ENCODE measurements around the gene SH2D2A. TPM values are rescaled to one million over a fixed set of nuclear protein-coding genes. Genes with fewer than 3 reads are reported as not detected.

Gene SH2D2A
- total RNA-seq, 4 donors from 2014 or later: 2.7 to 13.5 (median 6.5) TPM; not detected in 1

GRCh38 chr1:156844102-156844501 is 27.5 kb upstream of the SH2D2A start:
- no peaks in the 10 kb centered on the region for H3K9me3 ChIP-seq
- peaks cover 0 to 11% (median 1%) of the 10 kb centered on the region in 4 donors for H3K4me1 ChIP-seq
- no peak overlapping the region for H3K4me3 ChIP-seq
- peaks cover 0 to 14% of the 10 kb centered on the region in 2 donors for H3K27me3 ChIP-seq
- H3K27ac ChIP-seq: no peak overlapping the region
- no peaks in the 10 kb centered on the region for H3K36me3 ChIP-seq
- DNase-seq: no peak
- TF ChIP-seq CTCF (IDR thresholded peaks at IDR 0.05): no peak
- no peak for TF ChIP-seq POLR2A (IDR thresholded peaks at IDR 0.05)

GRCh38 chr1:156842618-156843300 is 26.1 kb upstream of the SH2D2A start:
- no peak overlapping the region for H3K4me3 ChIP-seq
- H3K4me1 ChIP-seq: peaks cover 0 to 11% (median 0%) of the 10 kb centered on the region in 4 donors
- no peak for DNase-seq
- H3K36me3 ChIP-seq: no peaks in the 10 kb centered on the region
- no peaks in the 10 kb centered on the region for H3K9me3 ChIP-seq
- peaks cover 0 to 14% of the 10 kb centered on the region in 2 donors for H3K27me3 ChIP-seq
- no peak overlapping the region for H3K27ac ChIP-seq
- TF ChIP-seq CTCF (IDR thresholded peaks at IDR 0.05) (no peak), POLR2A (IDR thresholded peaks at IDR 0.05) (no peak)

GRCh38 chr1:156841295-156841855 is 24.7 kb upstream of the SH2D2A start:
- no peak for DNase-seq
- H3K9me3 ChIP-seq: no peaks in the 10 kb centered on the region
- no peak overlapping the region for H3K27ac ChIP-seq
- H3K4me3 ChIP-seq: no peak overlapping the region
- no peaks in the 10 kb centered on the region for H3K36me3 ChIP-seq
- H3K4me1 ChIP-seq: peaks cover 0 to 11% (median 0%) of the 10 kb centered on the region in 4 donors
- peaks cover 0 to 14% of the 10 kb centered on the region in 2 donors for H3K27me3 ChIP-seq
- no peak for TF ChIP-seq POLR2A (IDR thresholded peaks at IDR 0.05)

- H3K27ac ChIP-seq: no peak overlapping the region
- H3K36me3 ChIP-seq: no peaks in the 10 kb centered on the region
- no peak overlapping the region for H3K4me3 ChIP-seq
- H3K4me1 ChIP-seq: peaks cover 0 to 11% (median 0%) of the 10 kb centered on the region in 4 donors
- TF ChIP-seq CTCF (IDR thresholded peaks at IDR 0.05): no peak
- TF ChIP-seq POLR2A (IDR thresholded peaks at IDR 0.05): no peak
- DNase-seq: no peak
- no peaks in the 10 kb centered on the region for H3K9me3 ChIP-seq
- peaks cover 0 to 14% of the 10 kb centered on the region in 2 donors for H3K27me3 ChIP-seq
Measured at GRCh38 chr1:156840898-156841279, 24.2 kb upstream of the SH2D2A start.

GRCh38 chr1:156840186-156840897 is 23.7 kb upstream of the SH2D2A start:
- H3K4me1 ChIP-seq: peaks cover 0 to 6% (median 0%) of the 10 kb centered on the region in 4 donors
- no peak for TF ChIP-seq CTCF (IDR thresholded peaks at IDR 0.05)
- H3K9me3 ChIP-seq: no peaks in the 10 kb centered on the region
- H3K27ac ChIP-seq: no peak overlapping the region
- H3K36me3 ChIP-seq: no peaks in the 10 kb centered on the region
- no peak overlapping the region for H3K4me3 ChIP-seq
- peaks cover 0 to 14% of the 10 kb centered on the region in 2 donors for H3K27me3 ChIP-seq
- DNase-seq: no peak

All from Peyer's patch (tissue), 4 donors.